ENCODE results near the gene PSMA5.
A peak's percentile ranks its signal among the peaks of the same experiment; 100 is the strongest.
"Not testable (repeated sequence)": the region's sequence is repeated elsewhere in the genome, so short reads cannot be mapped to it uniquely, and the experiment has no call there.

Gene PSMA5

DNA sequence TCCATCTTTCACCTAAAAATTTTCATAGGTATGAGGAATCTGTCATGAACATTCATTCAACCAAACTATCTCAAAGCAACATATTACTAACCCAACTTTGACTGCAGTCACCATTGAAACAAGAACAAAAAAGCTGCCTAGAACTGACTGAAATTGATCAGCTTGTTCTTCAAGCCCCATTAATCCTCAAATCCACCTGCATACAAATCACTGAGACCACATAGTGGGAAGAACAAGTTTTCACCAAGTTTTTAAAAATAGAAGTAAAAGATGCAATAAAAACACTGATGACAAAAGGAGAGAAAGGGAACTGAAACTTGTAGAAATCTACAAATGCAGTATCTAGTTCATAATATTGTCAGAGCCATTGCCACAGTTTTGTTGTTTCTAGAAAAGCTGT lies 34.6 kb downstream of the PSMA5 start:
- no peak for DNase-seq

DNA sequence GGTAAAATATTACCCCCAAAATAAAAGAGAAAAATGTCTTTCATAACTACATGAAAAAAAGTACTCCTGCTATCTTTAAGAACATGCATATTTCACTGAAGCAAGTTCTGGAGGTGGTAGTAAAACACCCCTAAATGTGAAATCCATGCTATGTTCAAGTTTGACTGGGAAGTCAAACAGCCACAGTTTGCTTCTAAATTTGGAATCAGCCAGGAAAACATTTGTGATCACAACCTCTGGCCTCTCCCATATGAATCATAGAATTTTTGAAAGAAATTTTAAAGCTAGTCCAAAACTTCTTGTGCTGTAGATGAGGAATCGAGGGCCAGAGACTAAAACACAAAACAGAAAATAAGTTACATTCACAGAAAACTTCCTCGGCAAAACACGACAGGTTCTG lies 35.1 kb downstream of the PSMA5 start:
- DNase-seq: no peak

DNA sequence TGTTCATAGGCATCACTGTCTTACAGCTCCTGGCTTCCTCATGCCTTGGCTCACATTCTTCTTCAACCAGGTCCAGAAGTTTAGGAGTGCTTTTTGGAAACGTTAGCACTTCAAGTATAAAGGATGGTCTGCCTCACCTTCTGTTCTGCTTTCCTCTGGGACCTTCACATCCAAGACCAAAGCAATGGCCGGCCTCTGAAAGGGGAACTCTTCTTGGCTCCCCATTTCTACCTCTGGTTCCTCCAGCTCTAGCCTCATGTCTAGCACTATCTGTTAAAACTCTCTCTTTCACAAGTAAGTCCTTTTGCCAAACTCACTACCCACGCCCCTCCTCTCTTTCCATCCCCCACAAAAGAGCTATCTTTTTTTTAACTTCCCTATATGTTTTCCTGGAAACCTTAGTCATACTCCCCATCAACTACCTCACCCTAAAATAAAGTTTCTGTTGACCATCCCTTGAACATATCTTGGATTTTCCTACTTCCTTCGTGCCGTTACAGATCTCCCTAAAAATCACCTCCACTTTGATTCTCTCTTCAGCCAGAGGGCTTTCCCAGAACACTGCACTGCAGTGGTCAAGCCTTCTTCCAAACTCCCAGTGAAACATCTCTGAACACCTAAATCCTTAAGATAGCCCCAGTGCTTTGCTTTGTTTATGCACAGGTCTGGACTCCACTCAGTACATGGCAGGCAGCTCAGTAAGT lies 36.5 kb downstream of the PSMA5 start:
- no peak for DNase-seq

DNA sequence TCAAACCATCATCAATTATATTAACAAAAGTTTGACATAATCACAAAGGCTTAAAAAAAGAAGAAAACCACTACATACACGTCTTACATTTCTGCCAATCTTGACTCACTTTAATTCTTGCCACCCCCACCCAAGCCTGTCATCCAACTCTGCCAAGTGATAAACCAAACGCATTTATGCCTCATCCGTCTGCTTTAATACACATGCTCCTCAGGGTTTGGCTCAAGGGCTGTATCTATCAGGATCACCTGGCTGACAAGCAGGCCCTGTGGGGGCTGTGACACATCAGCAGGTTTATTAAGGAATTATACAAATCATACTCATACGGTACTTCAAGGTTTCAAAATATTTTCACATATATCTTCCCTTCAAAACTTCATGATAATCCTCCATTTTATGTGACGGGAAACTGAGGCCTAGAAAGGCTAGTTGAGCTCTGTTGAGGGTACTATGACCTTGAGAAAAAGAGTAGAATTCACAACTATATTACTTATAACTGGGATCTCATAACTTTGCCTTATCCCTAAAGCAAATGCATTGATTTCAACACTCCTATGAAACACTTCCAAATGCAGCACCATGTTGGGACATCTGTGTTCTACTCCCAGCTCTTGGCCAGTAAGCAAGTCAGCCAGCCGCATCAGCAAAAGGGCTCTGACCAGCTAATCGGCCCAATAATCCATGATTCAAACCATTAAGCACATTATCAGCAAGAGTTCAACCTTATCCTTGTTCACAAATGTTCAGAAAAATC lies 37.2 kb downstream of the PSMA5 start:
- DNase-seq: peak; percentile 70

DNA sequence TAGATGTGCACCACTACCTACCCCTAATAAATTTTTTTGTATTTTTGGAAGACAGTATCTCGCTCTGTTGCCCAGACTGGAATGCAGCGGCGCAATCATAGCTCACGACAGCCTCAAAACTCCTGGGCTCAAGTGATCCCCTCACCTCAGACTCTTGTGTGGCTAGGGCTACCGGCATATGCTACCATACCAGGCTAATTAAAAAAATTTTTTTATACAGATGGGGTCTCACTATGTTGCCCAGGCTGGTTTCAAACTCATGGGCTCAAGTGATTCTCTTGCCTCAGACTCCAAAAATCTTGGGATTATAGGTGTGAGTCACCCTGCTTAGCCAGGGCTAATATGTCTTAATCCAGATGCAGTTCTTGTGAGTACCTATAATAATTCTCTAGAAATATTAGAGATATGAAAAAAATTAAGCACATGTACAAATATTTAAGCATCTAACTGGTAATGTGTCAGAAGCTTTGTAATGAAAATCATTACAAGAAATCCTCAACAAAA lies 38.0 kb downstream of the PSMA5 start:
- no peak for DNase-seq

DNA sequence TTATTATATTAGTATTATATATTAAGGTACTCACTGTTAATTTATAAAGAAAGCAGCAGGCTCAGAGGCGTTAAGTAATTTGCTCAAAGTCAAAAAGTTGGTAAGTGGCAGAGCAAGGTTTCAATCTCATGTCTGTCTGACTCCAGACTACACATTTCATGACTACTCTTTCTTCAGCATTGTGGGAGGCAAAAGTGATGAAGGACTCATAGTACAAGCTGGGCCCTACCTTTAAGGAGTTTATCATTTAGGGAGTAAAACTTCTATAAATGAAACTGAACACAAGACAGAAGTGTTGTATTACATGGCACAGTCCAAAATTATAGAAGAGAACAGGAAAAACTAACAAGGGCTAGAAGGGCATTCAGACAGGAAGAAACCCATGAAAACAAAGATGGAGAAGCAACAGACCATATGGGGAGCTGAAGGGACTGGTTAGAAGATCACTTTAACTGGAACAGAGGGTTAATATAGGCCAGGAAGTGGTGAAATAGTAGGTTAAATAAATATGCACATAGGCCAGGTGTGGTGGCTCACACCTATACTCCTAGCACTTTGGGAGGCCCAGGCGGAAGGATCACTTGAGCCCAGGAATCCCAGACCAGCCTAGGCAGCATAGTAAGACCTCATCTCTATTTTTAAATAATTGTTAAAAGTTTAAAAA lies 40.1 kb downstream of the PSMA5 start:
- no peak for DNase-seq

DNA sequence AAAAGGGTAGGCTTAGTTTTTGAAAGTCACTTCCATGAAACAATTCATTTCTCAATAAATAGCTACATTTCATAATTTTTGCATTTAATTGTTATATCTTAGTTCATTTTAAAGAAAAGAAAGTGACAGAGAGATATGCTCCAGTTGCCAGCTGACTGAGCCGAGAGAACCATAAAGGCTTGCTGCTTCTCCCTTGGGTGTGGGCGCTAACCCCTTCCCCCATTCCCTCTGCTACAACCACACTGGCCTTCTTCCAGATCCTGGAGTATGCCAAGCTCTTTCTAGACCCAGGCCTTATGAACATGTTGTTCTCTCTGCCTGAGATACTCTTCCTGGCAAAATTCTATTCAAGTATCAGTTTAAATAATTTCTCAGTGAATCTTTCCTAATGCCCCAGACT lies 40.8 kb downstream of the PSMA5 start:
- DNase-seq: peak; percentile 83

DNA sequence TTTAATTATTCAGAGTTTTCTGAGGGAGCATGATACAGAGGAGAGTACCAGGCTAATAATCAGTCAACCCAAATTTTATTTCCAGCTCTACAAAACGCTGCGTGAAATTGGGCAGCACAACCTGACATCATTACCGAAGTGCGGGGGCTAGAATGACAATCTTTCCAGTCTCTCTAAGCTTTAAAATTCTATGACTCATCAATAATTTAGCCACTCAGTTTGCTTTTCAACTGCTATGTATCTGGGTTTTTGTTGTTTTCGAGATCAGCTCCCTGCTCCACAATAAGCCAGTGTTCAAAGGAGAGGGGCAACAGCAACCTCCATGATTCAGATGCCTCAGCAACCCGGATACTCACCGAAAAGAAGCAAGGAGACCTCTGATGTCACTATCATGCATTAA lies 42.4 kb downstream of the PSMA5 start:
- DNase-seq: no peak

DNA sequence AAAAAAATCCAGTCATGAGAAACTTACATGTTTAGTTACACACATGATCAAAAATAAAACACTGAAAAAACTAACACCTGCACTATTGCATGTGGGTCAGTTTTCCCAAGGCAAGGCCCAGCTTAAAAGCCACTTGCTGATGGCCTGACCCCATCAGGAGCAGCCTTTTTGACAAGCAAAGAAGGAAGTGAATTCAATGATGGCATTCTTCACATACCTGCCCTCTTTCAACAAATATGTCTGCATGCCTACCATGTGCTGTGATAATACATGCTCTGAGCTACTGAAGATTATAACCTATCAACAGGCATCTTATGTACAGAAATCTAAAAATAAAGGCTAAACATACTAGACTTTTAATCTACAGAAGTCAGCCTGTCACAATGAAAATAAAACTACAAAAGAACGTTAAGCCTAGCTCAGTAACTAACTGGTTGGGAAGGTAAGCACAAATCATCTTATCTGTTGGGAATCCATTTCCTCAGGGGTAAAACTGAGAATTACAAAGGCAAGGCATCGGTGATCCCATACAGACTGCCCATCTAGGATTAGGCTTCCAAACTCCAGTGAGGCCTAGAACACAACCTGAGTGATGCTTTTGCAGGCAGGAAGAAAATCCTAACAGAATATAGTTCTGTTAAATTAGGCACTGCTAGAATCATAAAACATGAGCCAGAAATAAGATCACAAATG lies 43.0 kb downstream of the PSMA5 start:
- no peak for DNase-seq

DNA sequence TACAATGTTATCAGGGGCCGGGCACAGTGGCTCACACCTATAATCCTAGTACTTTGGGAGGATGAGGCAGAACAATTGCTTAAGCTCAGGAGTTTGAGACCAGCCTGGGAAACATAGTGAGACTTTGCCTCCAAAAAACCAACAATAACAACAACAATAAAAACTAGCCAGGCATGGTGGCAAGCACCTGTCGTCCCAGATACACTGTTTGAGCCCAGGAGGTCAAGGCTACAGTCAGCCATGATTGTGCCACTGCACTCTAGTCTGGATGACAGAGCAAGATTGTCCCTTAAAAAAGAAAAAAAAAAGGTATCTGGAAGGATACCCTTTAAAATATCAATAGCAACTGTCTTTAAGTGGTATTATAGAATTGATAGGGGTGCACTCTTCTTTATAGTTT lies 44.7 kb downstream of the PSMA5 start:
- DNase-seq: no peak

DNA sequence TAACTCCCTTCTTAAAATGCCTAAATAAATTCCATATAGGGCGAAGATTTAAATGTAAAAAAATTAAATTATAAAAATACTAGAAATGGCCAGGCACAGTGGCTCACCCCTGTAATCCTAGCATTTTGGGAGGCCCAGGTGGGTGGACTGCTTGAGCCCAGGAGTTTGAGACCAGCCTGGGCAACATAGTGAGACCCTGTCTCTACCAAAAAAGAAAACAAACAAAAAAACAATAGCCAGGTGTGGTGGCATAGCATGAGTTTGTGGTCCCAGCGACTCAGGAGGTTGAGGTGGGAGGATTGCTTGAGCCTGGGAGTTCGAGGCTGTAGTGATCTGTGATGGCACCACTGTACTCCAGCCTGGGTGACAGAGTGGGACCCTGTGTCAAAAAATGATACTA lies 46.3 kb downstream of the PSMA5 start:
- no peak for DNase-seq

DNA sequence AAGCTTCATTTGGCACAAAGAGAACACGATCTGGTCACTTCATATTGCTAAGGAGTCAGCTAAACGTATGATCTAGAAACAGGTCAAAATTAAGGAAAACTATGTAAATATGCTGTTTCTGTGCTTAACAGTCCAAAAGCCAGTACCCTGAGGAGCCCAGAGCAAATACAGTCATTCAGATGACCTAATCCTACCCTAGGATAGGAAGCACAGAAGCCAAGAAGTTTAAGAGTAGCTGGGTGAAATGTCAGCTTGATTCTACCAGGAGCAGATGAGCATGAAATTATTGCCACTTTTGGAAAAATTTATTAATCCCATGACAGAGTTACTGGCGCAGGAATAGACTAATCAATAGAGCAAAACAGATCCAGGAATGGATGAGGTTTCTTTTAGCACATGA lies 46.8 kb downstream of the PSMA5 start:
- peak; percentile 85 for DNase-seq

DNA sequence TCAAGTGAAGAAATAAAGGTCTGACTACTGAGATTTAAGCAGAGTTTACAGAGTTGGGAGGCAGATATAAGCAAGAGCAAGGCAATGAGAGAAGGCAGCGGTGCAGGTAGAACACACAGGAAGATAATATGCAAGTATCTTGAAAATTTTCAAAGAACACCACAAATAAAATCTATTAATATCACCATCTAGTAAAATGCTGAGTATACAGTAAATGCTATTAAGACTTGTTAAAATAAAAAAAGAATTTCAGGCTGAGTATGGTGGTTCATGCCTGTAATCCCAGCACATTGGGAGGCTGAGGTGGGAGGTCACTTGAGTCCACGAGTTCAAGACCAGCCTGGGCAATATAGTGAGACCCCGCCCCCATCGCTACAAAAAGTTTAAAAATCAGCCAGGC lies 48.5 kb downstream of the PSMA5 start:
- no peak for DNase-seq

DNA sequence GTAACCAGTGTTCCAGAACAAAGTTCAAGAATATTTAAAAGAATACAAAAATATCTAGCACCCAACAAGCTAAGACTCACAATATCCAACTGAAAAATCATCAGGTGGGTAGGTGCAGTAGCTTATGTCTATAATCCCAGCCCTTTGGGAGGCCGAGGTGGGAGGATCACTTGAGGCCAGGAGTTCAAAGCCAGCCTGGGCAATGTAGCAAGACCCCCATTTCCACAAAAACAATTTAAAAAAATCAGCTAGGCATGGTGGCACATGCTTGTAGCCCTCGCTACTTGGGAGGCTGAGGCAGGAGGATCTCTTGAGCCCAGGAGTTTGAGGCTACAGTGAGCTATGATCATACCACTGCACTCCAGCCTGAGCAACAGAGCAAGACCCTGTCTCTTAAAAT lies 52.6 kb downstream of the PSMA5 start:
- not testable (repeated sequence) for DNase-seq

DNA sequence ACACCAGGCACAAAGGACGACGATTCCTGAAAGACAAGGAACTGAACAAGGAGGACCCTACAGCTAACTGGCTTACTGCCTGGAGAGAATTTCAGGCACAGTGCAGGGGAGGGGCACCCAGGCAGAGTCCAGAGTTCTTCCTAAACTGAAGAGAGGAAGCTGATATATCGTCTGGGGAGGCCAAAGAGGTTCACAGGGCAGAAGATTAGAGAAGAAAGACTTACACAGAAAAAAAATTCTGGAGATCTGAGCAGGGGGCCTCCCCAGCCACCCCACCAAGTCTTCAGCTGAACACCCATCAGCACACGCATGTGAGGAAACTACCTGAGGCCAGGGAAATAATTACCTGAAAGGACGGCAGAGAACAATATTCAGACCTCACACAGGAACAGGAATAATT lies 53.1 kb downstream of the PSMA5 start:
- no peak for DNase-seq

DNA sequence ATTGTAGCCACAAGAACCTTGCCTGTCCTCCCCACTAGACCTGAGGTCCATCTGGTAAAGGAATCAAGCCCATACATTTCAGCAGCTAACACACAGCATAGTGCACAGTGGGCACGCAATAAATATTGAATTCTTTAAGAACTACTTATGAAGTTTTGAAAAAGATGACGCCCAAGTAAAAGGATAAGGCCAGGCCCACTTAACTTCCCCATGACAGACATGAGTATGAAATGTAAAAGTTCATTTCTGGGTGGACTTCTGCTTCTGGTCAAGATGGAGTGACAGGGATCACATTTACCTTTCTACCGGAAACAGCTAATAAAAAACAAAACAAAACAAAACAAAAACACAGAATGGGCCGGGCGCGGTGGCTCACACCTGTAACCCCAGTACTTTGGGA lies 54.0 kb downstream of the PSMA5 start:
- no peak for DNase-seq

DNA sequence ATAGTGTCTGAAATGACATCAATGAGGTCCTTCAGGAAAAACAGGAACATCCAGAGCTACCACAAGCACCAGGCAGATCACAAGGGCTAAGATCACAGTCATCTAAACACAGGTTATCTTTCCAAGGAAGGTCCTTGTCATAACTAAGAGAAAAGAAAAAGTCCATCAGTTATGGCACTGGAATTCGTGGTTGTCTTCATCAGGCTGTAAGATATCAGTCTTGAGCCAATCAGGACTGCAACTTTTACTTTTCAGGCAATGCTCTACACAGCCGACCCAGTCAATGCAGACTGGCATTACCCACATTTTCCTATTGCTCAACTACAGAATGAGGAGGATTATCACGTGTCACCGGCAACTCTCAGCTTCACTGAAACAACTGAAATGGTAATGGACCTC lies 54.9 kb downstream of the PSMA5 start:
- DNase-seq: no peak

DNA sequence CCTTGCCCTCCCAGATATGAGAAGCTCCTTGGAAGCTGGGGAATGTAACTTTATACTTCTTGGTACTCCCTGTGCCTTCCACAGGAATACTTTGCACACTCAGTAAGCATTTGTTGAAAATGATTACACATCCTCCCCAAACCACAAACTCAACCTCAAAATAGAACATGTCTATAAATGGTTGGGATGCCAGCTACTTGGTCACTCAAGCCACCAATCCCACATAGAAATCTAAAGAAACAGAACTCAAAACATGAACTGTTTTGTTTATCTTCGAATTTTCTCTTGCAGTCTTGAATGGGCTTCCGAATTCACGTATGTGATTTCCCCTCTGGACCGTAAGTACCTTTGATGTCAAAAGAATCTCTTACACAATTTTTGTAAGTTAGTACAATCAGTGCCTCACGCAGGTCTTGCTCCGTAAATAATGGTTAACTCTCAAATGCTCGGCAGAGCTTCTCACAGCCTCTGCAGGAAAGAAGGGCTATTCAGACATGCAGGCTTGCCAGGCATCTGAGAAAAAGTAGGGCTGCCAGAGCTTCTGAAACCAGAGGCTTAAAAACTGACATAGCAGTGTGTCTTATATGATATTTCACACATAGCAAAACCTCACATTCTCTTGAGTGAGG lies 55.4 kb downstream of the PSMA5 start:
- DNase-seq: no peak

DNA sequence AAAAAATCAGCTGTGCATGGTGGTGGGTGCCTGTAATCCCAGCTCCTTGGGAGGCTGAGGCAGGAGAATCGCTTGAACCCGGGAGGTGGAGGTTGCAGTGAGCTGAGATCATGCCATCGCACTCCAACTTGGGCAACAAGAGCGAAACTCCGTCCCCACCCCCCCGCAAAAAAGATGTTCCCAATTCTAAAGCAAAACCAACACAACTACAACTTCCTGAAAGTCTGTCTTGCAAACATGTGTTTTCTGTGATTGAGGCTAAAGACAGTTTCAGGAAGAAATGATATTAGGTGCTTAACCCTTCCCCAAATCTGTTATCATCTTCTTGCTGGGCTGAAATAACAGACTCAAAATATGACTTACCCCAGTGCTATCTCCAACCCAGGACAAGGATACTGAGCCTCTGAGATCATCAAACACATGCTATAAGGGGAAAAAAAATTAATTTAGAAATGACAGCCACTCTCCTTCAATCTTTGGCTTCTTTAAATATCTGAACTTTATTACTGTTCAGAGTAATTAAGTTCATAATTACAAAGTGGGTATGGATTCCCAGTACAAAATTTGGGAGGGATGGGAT lies 57.0 kb downstream of the PSMA5 start:
- no peak for DNase-seq

DNA sequence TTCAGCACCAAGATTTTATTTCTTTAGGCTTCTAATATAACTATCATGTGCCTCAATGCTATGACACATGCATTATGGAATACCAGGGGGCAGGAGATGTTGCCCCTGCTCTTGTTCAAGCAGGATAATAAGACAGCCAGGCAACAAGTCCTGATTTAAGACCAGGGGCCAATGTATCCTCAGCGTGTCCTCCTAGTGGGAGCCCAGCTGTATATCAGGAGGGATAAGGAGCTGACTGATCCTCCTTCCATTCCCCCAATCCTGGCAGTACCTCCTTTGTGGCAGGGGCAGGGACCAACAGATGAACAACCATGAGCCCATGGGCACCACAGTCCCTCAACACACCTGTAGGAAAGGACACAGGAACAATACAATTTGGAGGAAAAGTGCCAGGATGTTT lies 57.8 kb downstream of the PSMA5 start:
- DNase-seq: no peak

DNA sequence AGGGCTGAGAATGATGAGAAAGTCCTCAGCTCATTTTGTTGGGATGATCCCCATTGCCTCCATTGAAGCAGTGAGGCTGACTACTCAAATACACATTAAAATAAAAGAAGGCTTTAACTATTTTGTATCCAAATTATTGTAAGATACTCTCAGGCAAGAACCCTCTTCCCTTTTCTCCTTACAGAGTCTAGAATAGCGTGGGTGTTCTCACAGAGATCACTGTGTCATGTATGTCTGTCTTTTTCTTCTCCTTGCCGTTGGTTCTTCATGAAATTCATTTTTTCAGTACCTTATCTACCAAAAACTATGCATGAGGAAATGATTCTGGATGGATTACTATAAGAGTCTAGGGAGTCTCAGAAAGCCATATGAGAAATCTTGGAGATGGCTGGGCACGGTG lies 58.6 kb downstream of the PSMA5 start:
- no peak for DNase-seq

DNA sequence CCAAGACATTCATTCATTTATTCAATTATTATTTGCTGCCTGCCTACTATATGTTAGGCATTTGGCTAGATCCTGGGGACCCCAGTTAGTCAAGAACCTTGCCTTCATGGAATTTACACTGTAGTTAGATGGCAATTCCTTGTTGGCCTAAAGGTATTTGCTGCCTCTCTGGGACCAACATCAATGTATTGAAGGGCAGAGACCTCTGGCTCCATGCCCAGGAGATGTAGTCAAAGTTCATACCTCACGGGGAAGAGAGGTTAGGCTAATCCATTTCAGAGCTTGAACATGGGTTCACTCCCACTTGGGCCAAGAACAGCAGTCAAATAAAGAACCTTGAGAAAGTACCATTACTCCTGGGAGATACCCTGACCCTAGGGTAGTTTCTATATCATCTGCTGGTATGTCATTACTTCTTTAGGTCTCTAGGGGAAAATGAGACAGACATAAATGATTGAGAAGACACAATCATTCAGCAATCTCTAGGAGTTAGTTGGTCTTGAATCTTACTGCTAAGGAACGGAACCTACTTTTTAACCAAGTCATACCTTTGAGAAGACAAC lies 60.5 kb downstream of the PSMA5 start:
- DNase-seq: no peak

Measured in NCI-H446 treated with DMSO at 0.1 percent for 48 hours (cell line).